ENCODE results near the gene NTRK3. TPM values are rescaled to one million over a fixed set of nuclear protein-coding genes. Genes with fewer than 3 reads are reported as not detected.

NTRK3 gene
- total and polyA plus RNA-seq, 4 donors: 0.21 to 2.9 (median 0.32) TPM

DNA sequence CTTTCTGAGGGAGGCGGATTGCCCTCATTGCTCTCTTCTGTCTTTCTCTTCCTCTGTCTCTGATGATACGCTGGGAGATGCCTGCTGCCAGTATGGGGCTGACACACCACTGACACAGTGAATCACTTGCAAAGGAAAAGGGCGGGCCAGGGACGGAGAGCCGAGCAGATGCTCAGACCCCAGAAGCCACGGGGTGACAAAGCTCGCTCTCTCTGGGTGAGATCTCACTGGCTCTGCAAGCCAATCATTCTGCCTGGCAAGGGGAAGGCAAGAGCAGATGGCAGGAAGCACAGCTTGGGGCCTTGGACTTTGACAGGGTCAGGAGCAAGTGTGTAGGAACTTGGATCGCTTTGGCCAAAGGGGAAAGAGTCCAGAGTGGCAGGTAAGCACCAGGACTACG is 198.7 kb downstream of the NTRK3 start:
- no peak for DNase-seq (ENCODE audit: low spot score)
- Histone ChIP-seq H3K27me3 (ENCODE audit: control insufficient read depth in 4 of 4, insufficient read depth in 4 of 4, low read length in 3 of 4) (peaks cover 0 to 4% (median 0%) of the 10 kb centered on the region in 4 donors), H3K27ac (ENCODE audit: low read depth in 1 of 2, low read length in 2 of 2) (no peak overlapping the region), H3K36me3 (ENCODE audit: control insufficient read depth in 4 of 4, insufficient read depth in 3 of 4, low read depth in 1 of 4, low read length in 3 of 4) (no peaks in the 10 kb centered on the region), H3K9me3 (ENCODE audit: control insufficient read depth in 4 of 4, low read length in 3 of 4) (no peaks in the 10 kb centered on the region), H3K4me1 (ENCODE audit: control insufficient read depth in 4 of 4, insufficient read depth in 4 of 4, low read length in 3 of 4) (no peaks in the 10 kb centered on the region), H3K9ac (ENCODE audit: low read depth in 1 of 2, low read length in 2 of 2) (no peak overlapping the region), H3K4me3 (ENCODE audit: low read depth in 1 of 3, low read length in 3 of 3) (no peak overlapping the region)
- WGBS: 76% methylated on average over 9 of the region's 9 CpGs
- TF ChIP-seq, protein P1, sequence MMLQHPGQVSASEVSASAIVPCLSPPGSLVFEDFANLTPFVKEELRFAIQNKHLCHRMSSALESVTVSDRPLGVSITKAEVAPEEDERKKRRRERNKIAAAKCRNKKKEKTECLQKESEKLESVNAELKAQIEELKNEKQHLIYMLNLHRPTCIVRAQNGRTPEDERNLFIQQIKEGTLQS (IDR thresholded peaks at IDR 0.05): no peak
- TF ChIP-seq HNF4A (conservative IDR thresholded peaks at IDR 0.05) (no peak), GABPA (IDR thresholded peaks at IDR 0.05 in 1 of 2, conservative IDR thresholded peaks at IDR 0.05 in 1 of 2) (no peak), NR2F2 (IDR thresholded peaks at IDR 0.05) (no peak), FOXA1 (IDR thresholded peaks at IDR 0.05) (no peak), RAD21 (IDR thresholded peaks at IDR 0.05) (no peak), EGR1 (IDR thresholded peaks at IDR 0.05; ENCODE audit: low read depth in 2 of 2) (no peak), HNF4G (IDR thresholded peaks at IDR 0.05) (no peak), TAF1 (conservative IDR thresholded peaks at IDR 0.05) (no peak), YY1 (IDR thresholded peaks at IDR 0.05) (no peak), JUND (IDR thresholded peaks at IDR 0.05) (no peak), FOXA2 (IDR thresholded peaks at IDR 0.05) (no peak), SP1 (IDR thresholded peaks at IDR 0.05) (no peak), RXRA (IDR thresholded peaks at IDR 0.05) (no peak)
- TF ChIP-seq, protein P2, sequence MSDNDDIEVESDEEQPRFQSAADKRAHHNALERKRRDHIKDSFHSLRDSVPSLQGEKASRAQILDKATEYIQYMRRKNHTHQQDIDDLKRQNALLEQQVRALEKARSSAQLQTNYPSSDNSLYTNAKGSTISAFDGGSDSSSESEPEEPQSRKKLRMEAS (IDR thresholded peaks at IDR 0.05): no peak
- TF ChIP-seq, protein P3, sequence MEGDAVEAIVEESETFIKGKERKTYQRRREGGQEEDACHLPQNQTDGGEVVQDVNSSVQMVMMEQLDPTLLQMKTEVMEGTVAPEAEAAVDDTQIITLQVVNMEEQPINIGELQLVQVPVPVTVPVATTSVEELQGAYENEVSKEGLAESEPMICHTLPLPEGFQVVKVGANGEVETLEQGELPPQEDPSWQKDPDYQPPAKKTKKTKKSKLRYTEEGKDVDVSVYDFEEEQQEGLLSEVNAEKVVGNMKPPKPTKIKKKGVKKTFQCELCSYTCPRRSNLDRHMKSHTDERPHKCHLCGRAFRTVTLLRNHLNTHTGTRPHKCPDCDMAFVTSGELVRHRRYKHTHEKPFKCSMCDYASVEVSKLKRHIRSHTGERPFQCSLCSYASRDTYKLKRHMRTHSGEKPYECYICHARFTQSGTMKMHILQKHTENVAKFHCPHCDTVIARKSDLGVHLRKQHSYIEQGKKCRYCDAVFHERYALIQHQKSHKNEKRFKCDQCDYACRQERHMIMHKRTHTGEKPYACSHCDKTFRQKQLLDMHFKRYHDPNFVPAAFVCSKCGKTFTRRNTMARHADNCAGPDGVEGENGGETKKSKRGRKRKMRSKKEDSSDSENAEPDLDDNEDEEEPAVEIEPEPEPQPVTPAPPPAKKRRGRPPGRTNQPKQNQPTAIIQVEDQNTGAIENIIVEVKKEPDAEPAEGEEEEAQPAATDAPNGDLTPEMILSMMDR (IDR thresholded peaks at IDR 0.05; ENCODE audit: low read depth, low read length, missing input control): no peak
- TF ChIP-seq, protein P4, sequence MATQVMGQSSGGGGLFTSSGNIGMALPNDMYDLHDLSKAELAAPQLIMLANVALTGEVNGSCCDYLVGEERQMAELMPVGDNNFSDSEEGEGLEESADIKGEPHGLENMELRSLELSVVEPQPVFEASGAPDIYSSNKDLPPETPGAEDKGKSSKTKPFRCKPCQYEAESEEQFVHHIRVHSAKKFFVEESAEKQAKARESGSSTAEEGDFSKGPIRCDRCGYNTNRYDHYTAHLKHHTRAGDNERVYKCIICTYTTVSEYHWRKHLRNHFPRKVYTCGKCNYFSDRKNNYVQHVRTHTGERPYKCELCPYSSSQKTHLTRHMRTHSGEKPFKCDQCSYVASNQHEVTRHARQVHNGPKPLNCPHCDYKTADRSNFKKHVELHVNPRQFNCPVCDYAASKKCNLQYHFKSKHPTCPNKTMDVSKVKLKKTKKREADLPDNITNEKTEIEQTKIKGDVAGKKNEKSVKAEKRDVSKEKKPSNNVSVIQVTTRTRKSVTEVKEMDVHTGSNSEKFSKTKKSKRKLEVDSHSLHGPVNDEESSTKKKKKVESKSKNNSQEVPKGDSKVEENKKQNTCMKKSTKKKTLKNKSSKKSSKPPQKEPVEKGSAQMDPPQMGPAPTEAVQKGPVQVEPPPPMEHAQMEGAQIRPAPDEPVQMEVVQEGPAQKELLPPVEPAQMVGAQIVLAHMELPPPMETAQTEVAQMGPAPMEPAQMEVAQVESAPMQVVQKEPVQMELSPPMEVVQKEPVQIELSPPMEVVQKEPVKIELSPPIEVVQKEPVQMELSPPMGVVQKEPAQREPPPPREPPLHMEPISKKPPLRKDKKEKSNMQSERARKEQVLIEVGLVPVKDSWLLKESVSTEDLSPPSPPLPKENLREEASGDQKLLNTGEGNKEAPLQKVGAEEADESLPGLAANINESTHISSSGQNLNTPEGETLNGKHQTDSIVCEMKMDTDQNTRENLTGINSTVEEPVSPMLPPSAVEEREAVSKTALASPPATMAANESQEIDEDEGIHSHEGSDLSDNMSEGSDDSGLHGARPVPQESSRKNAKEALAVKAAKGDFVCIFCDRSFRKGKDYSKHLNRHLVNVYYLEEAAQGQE (IDR thresholded peaks at IDR 0.05): no peak
- TF ChIP-seq, protein P5, sequence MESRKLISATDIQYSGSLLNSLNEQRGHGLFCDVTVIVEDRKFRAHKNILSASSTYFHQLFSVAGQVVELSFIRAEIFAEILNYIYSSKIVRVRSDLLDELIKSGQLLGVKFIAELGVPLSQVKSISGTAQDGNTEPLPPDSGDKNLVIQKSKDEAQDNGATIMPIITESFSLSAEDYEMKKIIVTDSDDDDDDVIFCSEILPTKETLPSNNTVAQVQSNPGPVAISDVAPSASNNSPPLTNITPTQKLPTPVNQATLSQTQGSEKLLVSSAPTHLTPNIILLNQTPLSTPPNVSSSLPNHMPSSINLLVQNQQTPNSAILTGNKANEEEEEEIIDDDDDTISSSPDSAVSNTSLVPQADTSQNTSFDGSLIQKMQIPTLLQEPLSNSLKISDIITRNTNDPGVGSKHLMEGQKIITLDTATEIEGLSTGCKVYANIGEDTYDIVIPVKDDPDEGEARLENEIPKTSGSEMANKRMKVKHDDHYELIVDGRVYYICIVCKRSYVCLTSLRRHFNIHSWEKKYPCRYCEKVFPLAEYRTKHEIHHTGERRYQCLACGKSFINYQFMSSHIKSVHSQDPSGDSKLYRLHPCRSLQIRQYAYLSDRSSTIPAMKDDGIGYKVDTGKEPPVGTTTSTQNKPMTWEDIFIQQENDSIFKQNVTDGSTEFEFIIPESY (IDR thresholded peaks at IDR 0.05): no peak
